Hepatocyte (in vitro differentiated cells): Measurements from ENCODE around the gene EYA3. TPM values are rescaled to one million over a fixed set of nuclear protein-coding genes. Genes with fewer than 3 reads are reported as not detected.

ENCODE experiments used
- DNase-seq: peaks from one replicate; pipeline ENCODE4 v3.0.0-alpha.2; 2016; ENCODE audit warnings: low spot score
- H2AFZ ChIP-seq: fragments of 200-600 bp; sonication (generic); 2 replicates; pipeline ENCODE4 v1.6.0; 2016; ENCODE audit warnings: antibody characterized with exemption, mild to moderate bottlenecking
- H3K27ac ChIP-seq: fragments of 200-600 bp; sonication (generic); 2 replicates; pipeline ENCODE4 v1.5.1; 2016; ENCODE audit warnings: mild to moderate bottlenecking
- H3K27me3 ChIP-seq: fragments of 200-600 bp; sonication (generic); 2 replicates; pipeline ENCODE4 v1.6.1; 2016
- H3K36me3 ChIP-seq: fragments of 200-600 bp; sonication (generic); replicated peaks from 2 replicates; pipeline ENCODE4 v1.5.1; 2016; ENCODE audit warnings: low read depth; ENCODE audit not compliant: insufficient read depth
- H3K4me1 ChIP-seq: fragments of 200-600 bp; sonication (generic); 2 replicates; pipeline ENCODE4 v1.5.1; 2016; ENCODE audit warnings: mild to moderate bottlenecking, moderate library complexity; ENCODE audit not compliant: insufficient read depth
- H3K4me2 ChIP-seq: fragments of 200-600 bp; sonication (generic); 2 replicates; pipeline ENCODE4 v1.6.0; 2016
- H3K4me3 ChIP-seq: fragments of 200-600 bp; sonication (generic); 2 replicates; pipeline ENCODE4 v1.5.1; 2016; ENCODE audit warnings: mild to moderate bottlenecking
- H3K79me2 ChIP-seq: fragments of 200-600 bp; sonication (generic); 2 replicates; pipeline ENCODE4 v1.6.0; 2017; ENCODE audit warnings: mild to moderate bottlenecking
- H3K9me2 ChIP-seq: fragments of 200-600 bp; sonication (generic); replicated peaks from 2 replicates; pipeline ENCODE4 v1.6.0; 2017; ENCODE audit warnings: mild to moderate bottlenecking; ENCODE audit not compliant: insufficient read depth
- H3K9me3 ChIP-seq: fragments of 200-600 bp; sonication (generic); 2 replicates; pipeline ENCODE4 v1.5.1; 2016; ENCODE audit warnings: low read depth, mild to moderate bottlenecking
- H4K20me1 ChIP-seq: fragments of 200-600 bp; sonication (generic); 2 replicates; pipeline ENCODE4 v1.6.0; 2016; ENCODE audit warnings: mild to moderate bottlenecking; ENCODE audit not compliant: insufficient read depth, poor library complexity, severe bottlenecking
- EZH2 ChIP-seq: fragments of 200-600 bp; sonication (generic); IDR thresholded peaks from 2 replicates; pipeline ENCODE4 v1.6.1; 2016; ENCODE audit warnings: antibody characterized with exemption, mild to moderate bottlenecking, borderline replicate concordance
- EZH2phosphoT487 ChIP-seq: fragments of 200-600 bp; sonication (generic); IDR thresholded peaks from one replicate; pipeline ENCODE4 v1.6.1; 2018; ENCODE audit warnings: antibody characterized with exemption, mild to moderate bottlenecking, low read depth, moderate library complexity; ENCODE audit not compliant: unreplicated experiment, severe bottlenecking
- whole genome bisulfite sequencing: methylation state at CpG from one replicate; pipeline ENCODE4 v1.1.6; 2016; ENCODE audit warnings: low lambda C conversion rate; ENCODE audit errors: missing lambda C conversion rate; 5-methylcytosine and 5-hydroxymethylcytosine counted together
- polyA plus RNA-seq: library from polyadenylated mRNA; unstranded; fragments of >200 nt; fragmentation: Nextera tagmentation; extraction: Ambion mirVana; gene quantifications from 2 replicates; pipeline ENCODE4 v1.2.1, GENCODE V29; 2016
- total RNA-seq: library from RNA; depleted of rRNA; stranded (reverse); fragments of >200 nt; gene quantifications from 2 replicates; pipeline ENCODE4 v1.2.3, GENCODE V29; 2014
- TF ChIP-seq, protein P1 (sequence below): fragments of 200-600 bp; sonication (generic); IDR thresholded peaks from 2 replicates; pipeline ENCODE4 v1.5.1; 2016; ENCODE audit warnings: antibody characterized with exemption, mild to moderate bottlenecking; ENCODE audit not compliant: poor library complexity

EYA3 gene
- total and polyA plus RNA-seq, 2 experiments from 2014 or later: 4.2 to 19.9 TPM

DNA sequence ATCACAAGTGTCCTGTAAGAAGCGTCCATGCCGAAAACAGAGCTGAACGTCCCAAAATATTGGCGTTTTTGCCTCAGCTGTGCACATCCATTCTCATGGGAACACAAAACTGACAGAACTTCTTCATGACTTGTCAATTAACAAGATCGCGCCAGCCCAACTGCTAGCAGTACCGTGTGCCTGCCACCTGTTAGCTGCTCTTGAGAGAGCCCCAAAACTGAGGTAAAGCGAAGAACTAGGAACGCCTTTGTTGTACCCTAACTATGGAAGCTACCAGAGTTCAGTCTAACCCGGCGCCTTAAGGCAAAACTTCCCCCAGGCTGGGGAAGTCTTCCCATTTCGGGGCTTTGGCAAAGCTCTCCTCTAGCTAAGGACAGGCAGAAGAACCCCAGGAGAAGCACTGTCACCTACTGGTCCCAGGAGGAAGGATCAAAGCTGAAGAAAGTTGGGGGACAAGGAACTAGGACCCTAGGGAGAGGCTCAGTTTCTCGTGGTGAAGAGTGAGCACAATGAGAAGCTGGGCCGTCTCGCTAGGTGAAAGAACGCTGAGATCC lies 719 bp downstream of the EYA3 start:
- Histone ChIP-seq H3K4me3 (peak overlapping the region; percentile 90), H3K79me2 (peaks cover 47% of the 10 kb centered on the region), H3K4me1 (peaks cover 7% of the 10 kb centered on the region), H3K9me3 (no peaks in the 10 kb centered on the region), H3K27ac (peak overlapping the region; percentile 92), H3K9me2 (no peaks in the 10 kb centered on the region), H4K20me1 (peaks cover 2% of the 10 kb centered on the region), H3K36me3 (no peaks in the 10 kb centered on the region), H3K27me3 (no peaks in the 10 kb centered on the region), H2AFZ (peak overlapping the region; percentile 83), H3K4me2 (peak overlapping the region; percentile 91)
- peak; percentile 32 for DNase-seq
- 2% methylated on average over 16 of the region's 16 CpGs for WGBS
- TF ChIP-seq EZH2phosphoT487 (no peak), EZH2 (no peak)
- TF ChIP-seq, protein P1, sequence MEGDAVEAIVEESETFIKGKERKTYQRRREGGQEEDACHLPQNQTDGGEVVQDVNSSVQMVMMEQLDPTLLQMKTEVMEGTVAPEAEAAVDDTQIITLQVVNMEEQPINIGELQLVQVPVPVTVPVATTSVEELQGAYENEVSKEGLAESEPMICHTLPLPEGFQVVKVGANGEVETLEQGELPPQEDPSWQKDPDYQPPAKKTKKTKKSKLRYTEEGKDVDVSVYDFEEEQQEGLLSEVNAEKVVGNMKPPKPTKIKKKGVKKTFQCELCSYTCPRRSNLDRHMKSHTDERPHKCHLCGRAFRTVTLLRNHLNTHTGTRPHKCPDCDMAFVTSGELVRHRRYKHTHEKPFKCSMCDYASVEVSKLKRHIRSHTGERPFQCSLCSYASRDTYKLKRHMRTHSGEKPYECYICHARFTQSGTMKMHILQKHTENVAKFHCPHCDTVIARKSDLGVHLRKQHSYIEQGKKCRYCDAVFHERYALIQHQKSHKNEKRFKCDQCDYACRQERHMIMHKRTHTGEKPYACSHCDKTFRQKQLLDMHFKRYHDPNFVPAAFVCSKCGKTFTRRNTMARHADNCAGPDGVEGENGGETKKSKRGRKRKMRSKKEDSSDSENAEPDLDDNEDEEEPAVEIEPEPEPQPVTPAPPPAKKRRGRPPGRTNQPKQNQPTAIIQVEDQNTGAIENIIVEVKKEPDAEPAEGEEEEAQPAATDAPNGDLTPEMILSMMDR: no peak

DNA sequence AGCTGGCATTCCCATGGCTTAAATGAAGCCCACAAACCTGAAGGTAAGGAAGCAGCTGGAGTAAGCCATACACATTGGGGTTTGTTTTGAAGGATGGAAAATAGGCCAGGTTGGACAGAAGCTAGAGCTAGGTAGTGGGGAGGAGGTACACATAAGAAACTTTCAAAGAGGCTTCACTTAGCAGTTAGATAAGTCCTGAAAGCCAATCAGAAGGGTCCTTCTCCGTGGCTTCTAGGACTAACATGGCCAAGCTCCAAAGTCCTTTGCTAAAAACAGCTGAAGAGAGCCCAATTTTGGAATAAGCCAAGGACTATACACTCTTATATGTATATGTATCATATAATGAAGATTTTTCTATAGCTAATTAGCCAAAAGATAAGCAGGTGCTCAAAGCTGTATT lies 1.8 kb downstream of the EYA3 start:
- no peaks in the 10 kb centered on the region for H3K36me3 ChIP-seq
- peak overlapping the region; percentile 91 for H3K4me2 ChIP-seq
- H2AFZ ChIP-seq: no peak overlapping the region
- TF ChIP-seq, protein P1: no peak
- TF ChIP-seq EZH2 (no peak), EZH2phosphoT487 (no peak)
- no peak overlapping the region for H3K27ac ChIP-seq
- DNase-seq: no peak
- peak overlapping the region; percentile 90 for H3K4me3 ChIP-seq
- peaks cover 3% of the 10 kb centered on the region for H4K20me1 ChIP-seq
- 80% methylated on average over 1 of the region's 1 CpG for WGBS
- H3K79me2 ChIP-seq: peaks cover 58% of the 10 kb centered on the region
- H3K27me3 ChIP-seq: no peaks in the 10 kb centered on the region
- peaks cover 7% of the 10 kb centered on the region for H3K4me1 ChIP-seq
- H3K9me2 ChIP-seq: no peaks in the 10 kb centered on the region
- H3K9me3 ChIP-seq: no peaks in the 10 kb centered on the region

DNA sequence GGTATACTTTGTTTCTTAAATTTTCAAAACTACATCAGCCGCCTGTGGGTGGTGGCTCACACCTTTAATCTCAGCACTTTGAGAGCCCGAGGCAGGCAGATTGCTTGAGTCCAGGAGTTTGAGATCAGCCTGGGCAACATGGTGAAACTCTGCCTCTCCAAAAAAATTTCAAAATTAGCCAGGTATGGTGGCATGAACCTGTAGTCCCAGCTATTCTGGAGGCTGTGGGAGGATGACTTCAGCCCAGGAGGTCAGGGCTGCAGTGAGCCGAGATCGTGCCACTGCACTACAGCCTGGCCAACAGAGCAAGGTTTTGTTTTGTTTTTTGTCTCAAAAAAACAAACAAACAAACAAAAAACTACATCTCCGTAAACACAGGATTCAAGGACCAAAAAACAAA lies 3.3 kb downstream of the EYA3 start:
- Histone ChIP-seq H3K4me3 (no peak overlapping the region), H3K36me3 (no peaks in the 10 kb centered on the region), H3K9me2 (no peaks in the 10 kb centered on the region), H3K27me3 (no peaks in the 10 kb centered on the region), H3K79me2 (peaks cover 70% of the 10 kb centered on the region), H4K20me1 (peaks cover 5% of the 10 kb centered on the region), H3K4me1 (peaks cover 7% of the 10 kb centered on the region), H2AFZ (no peak overlapping the region), H3K27ac (no peak overlapping the region), H3K4me2 (no peak overlapping the region), H3K9me3 (no peaks in the 10 kb centered on the region)
- TF ChIP-seq, protein P1: no peak
- TF ChIP-seq EZH2 (no peak), EZH2phosphoT487 (no peak)
- WGBS: 87% methylated on average over 5 of the region's 5 CpGs
- no peak for DNase-seq

DNA sequence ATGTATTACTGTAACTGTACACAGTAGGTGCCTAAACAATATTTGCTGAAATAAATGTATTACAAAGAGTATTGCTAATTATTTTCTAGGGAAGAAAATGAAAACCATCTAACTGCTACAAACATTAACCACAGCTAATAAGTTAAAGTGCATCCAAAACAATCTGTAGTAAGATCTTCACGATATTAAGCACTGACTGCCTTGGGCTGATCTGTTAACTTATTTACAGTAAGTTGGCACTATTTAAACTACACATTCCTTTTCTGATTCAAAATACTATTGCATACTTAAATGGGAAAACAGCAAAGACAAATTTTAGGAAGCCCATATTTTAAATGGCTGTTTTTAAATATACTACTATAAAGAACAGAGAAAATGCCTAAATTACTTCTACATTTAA lies 4.5 kb downstream of the EYA3 start:
- WGBS: 86% methylated on average over 1 of the region's 1 CpG
- peaks cover 74% of the 10 kb centered on the region for H3K79me2 ChIP-seq
- peaks cover 5% of the 10 kb centered on the region for H4K20me1 ChIP-seq
- no peaks in the 10 kb centered on the region for H3K9me2 ChIP-seq
- TF ChIP-seq EZH2 (no peak), EZH2phosphoT487 (no peak)
- TF ChIP-seq, protein P1: no peak
- no peak overlapping the region for H2AFZ ChIP-seq
- H3K9me3 ChIP-seq: no peaks in the 10 kb centered on the region
- no peak overlapping the region for H3K27ac ChIP-seq
- no peak for DNase-seq
- no peak overlapping the region for H3K4me2 ChIP-seq
- H3K4me3 ChIP-seq: no peak overlapping the region
- H3K4me1 ChIP-seq: peaks cover 7% of the 10 kb centered on the region
- H3K27me3 ChIP-seq: no peaks in the 10 kb centered on the region
- H3K36me3 ChIP-seq: no peaks in the 10 kb centered on the region
